Coronary artery (tissue), 2 donors: ENCODE results near the gene FBL.

ENCODE experiments used
- DNase-seq: peaks from one replicate; pipeline ENCODE4 v3.0.0-alpha.2; 2017; ENCODE audit warnings: low spot score
- H3K27ac ChIP-seq, 2 donors: fragments of 200-600 bp; sonication (generic); one replicate each; pipeline ENCODE4 v1.5.1; 2016 to 2019
- H3K4me3 ChIP-seq: fragments of 200-600 bp; sonication (generic); 2 replicates; pipeline ENCODE4 v1.5.1; 2016; ENCODE audit warnings: mild to moderate bottlenecking, moderate library complexity
- CTCF ChIP-seq: fragments of 200-600 bp; sonication (generic); IDR thresholded peaks from one replicate; pipeline ENCODE4 v1.5.1; 2019; ENCODE audit warnings: antibody characterized with exemption

Gene FBL

GRCh38 chr19:39838569-39838968 is 7.6 kb downstream of the FBL start:
- Histone ChIP-seq H3K4me3 (no peak overlapping the region), H3K27ac (no peak overlapping the region)
- no peak for TF ChIP-seq CTCF
- DNase-seq: no peak

DNA sequence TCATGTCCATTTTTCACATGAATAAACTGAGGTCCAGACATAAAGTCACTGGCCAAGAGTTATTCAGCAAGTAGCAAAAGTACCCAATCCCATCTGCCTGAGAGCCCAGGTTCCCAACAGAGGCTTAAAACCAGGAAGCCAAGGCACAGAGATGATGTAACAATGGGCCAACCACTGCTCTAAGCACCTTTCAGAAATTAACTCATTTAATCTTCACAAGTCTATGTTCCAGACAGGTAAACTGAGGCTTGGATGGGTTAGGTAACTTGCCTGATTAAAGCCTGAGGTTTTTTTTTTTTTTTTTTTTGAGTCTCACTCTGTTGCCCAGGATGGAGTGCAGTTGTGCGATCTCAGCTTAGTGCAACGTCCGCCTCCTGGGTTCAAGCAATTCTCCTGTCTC is 8.2 kb downstream of the FBL start:
- DNase-seq: no peak
- H3K4me3 ChIP-seq: no peak overlapping the region
- no peak for TF ChIP-seq CTCF
- H3K27ac ChIP-seq: no peak overlapping the region

DNA sequence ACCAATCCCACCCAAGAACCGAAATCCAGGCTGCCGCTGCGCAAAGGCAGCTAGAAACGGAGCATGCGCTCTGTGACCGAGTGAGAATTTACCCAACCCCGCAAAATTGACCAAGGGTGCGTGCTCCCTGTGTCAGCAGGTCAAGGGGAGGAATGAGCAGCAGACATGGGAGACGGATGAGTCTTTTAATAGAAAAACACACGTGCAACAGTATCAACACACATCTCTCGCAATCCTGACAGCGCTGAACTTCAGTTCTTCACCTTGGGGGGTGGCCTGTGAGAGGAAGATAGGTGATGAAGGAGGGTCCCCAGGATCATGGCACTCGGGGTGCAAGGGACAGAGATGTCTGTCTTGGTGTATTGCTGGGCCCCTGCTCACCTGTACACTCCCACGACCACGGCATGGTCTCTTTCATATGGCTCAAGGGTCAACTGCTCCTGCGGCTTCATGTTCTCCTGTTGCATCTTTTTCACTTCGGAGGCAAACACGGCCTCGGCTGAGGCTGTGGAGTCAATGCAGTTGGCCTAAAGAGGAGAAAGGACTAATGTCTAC is 11.8 kb downstream of the FBL start:
- no peak for DNase-seq
- peak overlapping the region; percentile 90 to 93 for H3K27ac ChIP-seq
- TF ChIP-seq CTCF: no peak
- peak overlapping the region; percentile 95 for H3K4me3 ChIP-seq

- peak within 1 kb of the TSS; percentile 90 to 93 for H3K27ac ChIP-seq
- peak; percentile 98 for DNase-seq
- peak within 1 kb of the TSS; percentile 95 for H3K4me3 ChIP-seq
- TF ChIP-seq CTCF: no peak
Observed at GRCh38 chr19:39833464-39834286, 12.5 kb downstream of the FBL start, which contains the start of gene DYRK1B. Gene DYRK1B (minus strand): TSS chr19:39834162. CDS start chr19:39831867, 2,295 bp downstream.

GRCh38 chr19:39833160-39833463 is 13.1 kb downstream of the FBL start:
- Histone ChIP-seq H3K27ac (peak overlapping the region; percentile 90 to 93), H3K4me3 (peak overlapping the region; percentile 95)
- DNase-seq: no peak
- TF ChIP-seq CTCF: no peak

DNA sequence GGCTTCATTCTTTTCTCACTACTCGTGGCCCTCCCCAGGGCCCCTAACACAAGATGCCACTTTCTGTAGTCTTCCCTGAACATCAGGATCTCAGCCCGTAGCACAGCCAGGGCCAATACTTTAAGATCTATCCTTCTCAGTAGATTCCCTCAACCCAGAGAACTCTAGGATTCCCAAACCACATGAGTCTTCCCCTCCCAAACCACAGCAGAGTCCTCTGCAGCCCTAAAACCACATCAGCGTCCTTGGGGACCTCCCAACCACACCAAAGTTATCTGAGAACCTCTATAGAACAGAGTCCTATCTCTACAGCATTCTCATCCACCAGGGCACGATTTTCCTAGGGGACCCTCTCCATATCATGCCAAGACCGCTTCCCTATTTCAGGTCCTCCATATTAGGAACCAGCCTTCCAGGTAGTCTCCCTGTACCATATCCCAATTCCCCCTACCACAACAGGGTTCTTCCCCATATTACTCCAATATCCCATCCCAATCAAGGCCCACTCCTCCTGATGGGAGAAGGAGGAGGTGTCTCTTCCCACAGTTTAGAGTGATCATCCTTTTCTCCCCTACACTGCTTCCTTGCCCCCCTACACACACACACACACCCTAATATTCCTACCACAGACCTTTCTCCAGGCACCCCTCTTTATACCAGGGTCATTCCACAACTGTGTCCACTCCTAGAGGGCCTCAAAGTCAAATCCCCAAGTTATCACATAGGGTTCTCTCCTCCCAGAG is 13.7 kb downstream of the FBL start:
- TF ChIP-seq CTCF: no peak

More for the DNA sequence above, 13.7 kb downstream of the FBL start:
- peak overlapping the region; percentile 95 for H3K4me3 ChIP-seq
- H3K27ac ChIP-seq: peak overlapping the region; percentile 90 to 93
- DNase-seq: no peak
